ENCODE results near the gene SLC35F1. TPM values are rescaled to one million over a fixed set of nuclear protein-coding genes. Genes with fewer than 3 reads are reported as not detected.

The SLC35F1 gene
- total and polyA plus RNA-seq, 2 experiments from 2014 or later: 18.5 to 25.5 TPM

DNA sequence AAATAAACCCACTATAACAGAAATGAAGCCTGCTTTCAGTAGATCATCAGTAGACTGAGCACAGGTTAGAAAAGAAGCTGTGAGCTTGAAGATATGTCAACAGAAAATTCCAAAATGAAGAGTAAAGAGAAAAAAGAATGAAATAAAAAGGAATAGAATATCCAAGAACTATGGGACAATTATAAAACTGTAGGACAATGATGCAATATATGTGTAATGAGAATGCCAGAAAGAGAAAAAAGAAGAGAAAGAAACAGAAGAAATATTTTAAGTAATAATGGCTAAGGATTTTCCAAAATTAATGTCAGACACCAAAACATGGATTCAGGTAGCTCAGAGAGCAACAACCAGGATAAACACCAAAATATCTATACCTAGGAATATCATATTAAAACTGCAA, 449.6 kb downstream of the SLC35F1 start:
- Histone ChIP-seq H3K4me1 (ENCODE audit: low read depth) (no peaks in the 10 kb centered on the region), H3K4me3 (no peak overlapping the region), H3K36me3 (no peaks in the 10 kb centered on the region), H3K9me3 (ENCODE audit: low read depth) (no peaks in the 10 kb centered on the region), H3K27ac (no peak overlapping the region), H3K27me3 (no peaks in the 10 kb centered on the region)
- DNase-seq (ENCODE audit: low read depth in 1 of 2, low spot score in 1 of 2): no peak
- TF ChIP-seq, protein P1, sequence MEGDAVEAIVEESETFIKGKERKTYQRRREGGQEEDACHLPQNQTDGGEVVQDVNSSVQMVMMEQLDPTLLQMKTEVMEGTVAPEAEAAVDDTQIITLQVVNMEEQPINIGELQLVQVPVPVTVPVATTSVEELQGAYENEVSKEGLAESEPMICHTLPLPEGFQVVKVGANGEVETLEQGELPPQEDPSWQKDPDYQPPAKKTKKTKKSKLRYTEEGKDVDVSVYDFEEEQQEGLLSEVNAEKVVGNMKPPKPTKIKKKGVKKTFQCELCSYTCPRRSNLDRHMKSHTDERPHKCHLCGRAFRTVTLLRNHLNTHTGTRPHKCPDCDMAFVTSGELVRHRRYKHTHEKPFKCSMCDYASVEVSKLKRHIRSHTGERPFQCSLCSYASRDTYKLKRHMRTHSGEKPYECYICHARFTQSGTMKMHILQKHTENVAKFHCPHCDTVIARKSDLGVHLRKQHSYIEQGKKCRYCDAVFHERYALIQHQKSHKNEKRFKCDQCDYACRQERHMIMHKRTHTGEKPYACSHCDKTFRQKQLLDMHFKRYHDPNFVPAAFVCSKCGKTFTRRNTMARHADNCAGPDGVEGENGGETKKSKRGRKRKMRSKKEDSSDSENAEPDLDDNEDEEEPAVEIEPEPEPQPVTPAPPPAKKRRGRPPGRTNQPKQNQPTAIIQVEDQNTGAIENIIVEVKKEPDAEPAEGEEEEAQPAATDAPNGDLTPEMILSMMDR (IDR thresholded peaks at IDR 0.05; ENCODE audit: low read depth, low read length): no peak

Other genes starting within 250 kb of the SLC35F1 start
- 8.1 and 10.3 TPM in 2 replicates for gene NUS1, start 231.8 kb upstream of the SLC35F1 start, total RNA-seq
- gene NUS1, start 231.8 kb upstream of the SLC35F1 start, polyA plus RNA-seq: 12.7 and 15.9 TPM in 2 replicates

All from cardiac muscle cell (in vitro differentiated cells and primary cell).